GM18873 (cell line): ENCODE results near the gene GALK2.
"Not testable (repeated sequence)": the region's sequence is repeated elsewhere in the genome, so short reads cannot be mapped to it uniquely, and the experiment has no call there.

Experiments
- ATAC-seq: cut with Tn5 transposase; IDR thresholded peaks from one replicate; pipeline ENCODE4 v1.9.1; 2021; ENCODE audit warnings: mild to moderate bottlenecking, moderate library complexity, moderate number of reproducible peaks; ENCODE audit not compliant: unreplicated experiment, low FRiP score

GALK2 gene

DNA sequence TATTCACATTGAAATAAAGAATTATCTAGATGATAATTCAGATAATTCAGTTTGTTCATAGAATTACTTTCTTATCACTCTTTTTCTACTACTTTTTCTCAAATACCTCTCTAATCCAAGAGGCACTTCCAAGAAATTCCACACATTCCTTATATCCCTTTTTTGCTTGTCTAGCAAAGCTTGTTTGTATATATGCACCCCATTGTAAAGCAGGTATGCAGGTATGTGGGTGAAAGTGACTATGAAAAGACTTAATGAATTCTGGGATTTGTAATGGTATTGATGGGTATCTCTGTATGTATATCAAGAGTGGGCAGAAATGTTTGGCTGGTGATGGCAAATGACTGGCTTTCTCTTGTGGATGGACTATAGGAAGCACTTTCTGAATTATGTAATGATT is 158.9 kb downstream of the GALK2 start:
- no peak for ATAC-seq

DNA sequence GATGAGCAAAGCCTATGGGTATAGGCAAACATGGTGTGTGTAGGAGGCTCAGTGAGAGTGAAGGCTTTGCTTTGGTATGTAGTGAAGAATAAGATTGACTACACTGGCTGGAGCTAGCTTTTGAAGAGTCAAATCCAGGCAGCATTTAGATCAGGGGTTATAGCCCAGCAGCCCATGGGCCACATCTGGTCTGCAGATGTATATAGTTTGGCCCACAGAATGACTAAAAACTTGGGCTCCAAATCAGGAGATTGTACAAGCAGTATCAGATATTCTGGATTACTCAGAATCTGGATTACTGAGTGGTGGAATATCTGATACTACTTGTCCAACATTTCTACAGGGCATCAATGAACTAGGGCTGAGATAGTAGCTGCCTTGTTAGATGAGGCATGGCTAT is 160.1 kb downstream of the GALK2 start:
- ATAC-seq: no peak

DNA sequence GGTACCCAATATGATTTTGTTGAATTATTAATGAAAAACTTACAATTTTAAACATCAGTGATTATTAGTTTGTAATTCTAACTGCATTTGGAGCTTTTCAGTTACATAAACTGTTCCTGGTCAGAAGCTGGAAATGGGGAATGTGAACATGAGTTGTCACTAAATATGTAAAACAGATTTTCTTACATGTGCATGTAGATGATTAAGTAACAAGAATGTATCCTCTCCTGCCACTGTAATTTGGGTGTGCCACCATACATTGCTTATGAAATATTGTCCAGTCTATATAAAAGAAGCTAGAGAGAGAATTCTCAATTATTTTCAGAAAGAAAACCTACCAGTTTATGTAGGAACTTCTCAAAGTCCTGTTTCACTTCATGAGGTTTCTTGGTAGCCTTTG is 161.4 kb downstream of the GALK2 start:
- no peak for ATAC-seq

DNA sequence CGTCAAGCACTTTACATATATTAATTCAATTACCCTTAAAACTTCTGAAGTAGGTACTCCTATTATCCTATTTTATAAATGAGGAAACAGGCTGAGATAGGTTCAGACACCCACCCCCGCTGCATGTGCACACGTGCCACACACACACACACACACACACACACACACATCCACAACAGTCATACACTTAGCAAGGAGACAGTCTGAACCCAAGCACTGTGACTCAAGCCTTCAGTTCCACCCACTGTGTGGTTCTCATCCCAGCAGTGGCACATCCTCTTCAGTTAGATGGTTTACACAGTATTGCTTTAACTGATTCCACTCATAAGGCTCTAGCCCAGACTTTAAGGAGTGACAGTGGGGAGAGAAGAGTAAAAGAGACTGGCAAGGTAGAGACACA is 161.9 kb downstream of the GALK2 start:
- no peak for ATAC-seq

DNA sequence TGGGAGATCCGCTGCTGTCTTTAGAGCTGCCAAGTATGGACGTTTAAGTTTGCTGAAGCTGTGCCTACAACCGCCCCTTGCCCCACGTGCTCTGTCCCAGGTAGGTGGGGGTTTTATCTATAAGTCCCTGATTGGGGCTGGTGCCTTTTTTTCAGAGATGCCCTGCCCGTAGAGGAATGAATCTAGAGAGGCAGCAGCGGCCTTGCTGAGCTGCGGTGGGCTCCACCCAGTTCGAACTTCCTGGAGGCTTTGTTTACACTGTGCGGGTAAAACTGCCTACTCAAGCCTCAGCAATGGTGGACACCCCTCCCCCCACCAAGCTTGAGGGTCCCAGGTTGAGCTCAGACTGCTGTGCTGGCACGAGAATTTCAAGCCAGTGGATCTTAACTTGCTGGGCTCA is 169.6 kb downstream of the GALK2 start:
- ATAC-seq: no peak

DNA sequence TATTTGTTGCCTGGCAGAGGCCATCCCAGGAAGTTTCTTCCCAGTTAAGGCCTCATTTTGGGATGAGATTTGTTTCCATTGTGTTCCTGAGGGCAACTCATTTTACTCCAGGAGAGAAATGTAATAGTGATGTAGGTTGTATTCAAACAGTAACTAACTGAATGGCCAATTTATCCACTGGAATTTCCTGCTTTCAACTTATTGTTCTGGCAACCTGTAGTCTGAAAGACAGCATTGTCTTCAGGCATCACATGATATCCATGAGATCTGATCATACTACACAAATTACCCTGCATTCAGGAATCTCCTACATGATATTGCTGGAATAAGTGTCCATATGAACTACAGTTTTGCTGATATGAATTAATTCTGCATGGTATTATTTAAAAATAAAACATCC is 173.5 kb downstream of the GALK2 start:
- no peak for ATAC-seq

DNA sequence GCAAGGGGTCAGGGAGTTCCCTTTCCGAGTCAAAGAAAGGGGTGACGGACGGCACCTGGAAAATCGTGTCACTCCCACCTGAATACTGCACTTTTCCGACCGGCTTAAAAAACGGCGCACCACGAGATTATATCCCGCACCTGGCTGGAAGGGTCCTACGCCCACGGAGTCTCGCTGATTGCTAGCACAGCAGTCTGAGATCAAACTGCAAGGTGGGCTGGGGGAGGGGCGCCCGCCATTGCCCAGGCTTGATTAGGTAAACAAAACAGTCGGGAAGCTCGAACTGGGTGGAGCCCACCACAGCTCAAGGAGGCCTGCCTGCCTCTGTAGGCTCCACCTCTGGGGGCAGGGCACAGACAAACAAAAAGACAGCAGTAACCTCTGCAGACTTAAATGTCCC is 184.4 kb downstream of the GALK2 start:
- not testable (repeated sequence) for ATAC-seq

DNA sequence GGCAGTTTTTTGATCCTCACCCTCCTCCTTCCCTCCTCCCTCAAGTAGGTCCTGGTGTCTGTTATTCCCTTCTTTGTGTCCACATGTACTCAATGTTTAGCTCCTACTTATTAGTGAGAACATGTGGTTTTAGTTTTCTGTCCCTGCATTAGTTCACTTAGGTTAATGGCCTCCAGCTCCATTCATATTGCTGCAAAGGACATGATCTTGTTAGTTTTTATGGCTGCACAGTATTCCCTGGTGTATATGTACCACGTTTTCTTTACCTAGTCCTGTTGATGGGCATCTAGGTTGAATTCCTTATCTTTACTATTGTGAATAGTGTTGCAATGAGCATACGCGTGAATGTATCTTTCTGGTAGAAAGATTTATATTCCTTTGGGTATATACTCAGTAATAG is 191.3 kb downstream of the GALK2 start:
- ATAC-seq: no peak

DNA sequence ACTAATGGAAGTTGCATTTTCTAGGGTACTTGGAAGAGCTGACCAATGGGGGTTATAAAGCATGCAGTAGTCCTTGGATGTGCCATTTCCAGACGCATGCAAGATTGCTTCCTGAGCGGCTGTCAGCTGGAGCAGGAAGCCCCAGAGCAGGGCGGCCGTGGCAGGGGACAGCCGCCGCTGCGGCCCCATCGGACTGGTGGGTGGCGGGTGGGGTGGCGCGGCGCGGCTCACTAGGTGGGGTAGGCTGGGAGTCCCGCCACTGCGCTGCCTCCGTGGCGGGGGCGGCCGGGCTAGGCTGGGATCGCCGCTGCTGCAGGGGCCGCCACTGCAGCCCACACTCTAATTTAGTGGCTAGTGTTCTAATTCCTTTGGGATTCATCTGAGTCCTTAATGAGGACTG is 196.4 kb downstream of the GALK2 start:
- ATAC-seq: no peak

DNA sequence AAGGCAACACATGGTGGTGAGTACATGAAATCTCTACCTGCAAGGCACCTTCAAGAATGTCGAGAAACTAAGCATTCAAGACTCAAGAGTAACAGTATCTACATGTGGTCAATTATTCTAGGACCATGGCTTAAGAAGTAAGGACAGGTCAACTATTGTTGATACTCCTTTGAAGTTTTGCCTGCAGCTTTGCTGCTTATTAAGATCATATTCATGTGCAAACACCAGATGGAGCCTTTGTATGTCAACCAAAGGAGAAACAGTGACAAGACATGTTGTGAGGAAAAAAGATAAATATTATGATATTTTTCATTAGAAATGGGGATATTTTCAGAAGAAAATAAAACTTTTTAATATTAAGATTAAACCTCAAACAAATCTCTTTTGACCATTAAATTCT is 200.7 kb downstream of the GALK2 start:
- no peak for ATAC-seq

DNA sequence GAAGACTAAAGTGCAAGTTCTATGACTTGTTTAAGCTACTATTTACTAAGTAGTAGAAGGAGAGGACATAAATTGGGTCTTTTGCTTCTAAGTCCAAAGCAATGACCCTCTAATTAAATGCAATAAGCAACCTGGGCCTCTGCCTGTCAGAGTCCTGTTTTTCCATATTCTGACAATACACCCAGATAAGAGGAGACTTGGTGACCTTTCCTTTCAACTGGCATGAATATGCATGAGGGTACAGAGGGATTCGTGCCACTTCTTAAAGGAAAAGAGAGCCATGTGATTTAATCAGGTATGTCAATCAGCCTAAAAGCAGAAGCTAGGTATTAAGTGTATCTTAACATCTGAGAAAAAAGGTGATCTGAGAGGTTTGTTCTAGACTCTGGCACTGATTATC is 202.3 kb downstream of the GALK2 start:
- no peak for ATAC-seq

DNA sequence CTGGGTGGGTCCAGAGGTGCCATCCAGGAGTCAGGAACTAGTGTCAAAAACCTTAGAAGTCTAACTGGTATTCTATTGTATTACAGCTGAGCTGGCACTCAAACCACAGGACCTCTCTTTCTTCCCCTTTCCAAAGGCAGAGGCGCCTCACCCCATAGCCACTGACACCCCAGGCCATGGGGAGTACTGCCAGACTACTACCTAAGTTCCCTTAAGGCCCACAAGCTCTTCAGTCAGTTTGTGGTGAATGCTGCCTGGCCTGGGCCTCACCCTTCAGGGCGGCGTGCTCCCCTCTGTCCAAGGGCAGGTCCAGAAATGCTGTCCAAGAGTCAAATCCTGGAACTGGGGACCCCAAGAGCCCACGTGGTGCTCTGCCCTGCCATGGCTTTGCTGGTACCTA is 209.9 kb downstream of the GALK2 start:
- no peak for ATAC-seq

DNA sequence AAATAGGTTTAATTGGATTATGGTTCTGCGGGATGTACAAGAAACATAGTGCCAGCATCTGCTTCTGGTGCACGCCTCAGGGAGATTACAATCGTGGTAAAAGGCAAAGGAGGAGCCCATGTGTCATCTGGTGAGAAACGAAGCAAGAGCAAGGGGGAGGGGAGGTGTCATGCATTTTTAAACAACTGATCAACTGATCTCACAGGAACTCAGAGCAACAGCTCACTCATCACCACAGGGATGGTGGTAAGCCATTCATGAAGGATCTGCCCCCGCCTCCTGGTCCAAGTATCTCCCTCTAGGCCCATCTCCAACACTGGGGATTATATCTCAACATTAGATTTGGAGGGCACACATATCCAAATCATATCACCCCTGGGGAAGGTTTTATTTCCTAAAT is 210.9 kb downstream of the GALK2 start:
- ATAC-seq: no peak
